Right ventricle myocardium superior (tissue), 1 donor: ENCODE measurements around the gene SLC30A3. TPM values are rescaled to one million over a fixed set of nuclear protein-coding genes. Genes with fewer than 3 reads are reported as not detected.
A peak's percentile ranks its signal among the peaks of the same experiment; 100 is the strongest.

Experiments
- ATAC-seq: fragments of 200-7000 bp; cut with Tn5 transposase; one replicate; pipeline ENCODE4 v1.9.1; 2020; ENCODE audit warnings: mild to moderate bottlenecking; ENCODE audit not compliant: poor library complexity
- DNase-seq: peaks from one replicate; pipeline ENCODE4 v3.0.0-alpha.2; 2020
- intact Hi-C: fragments of 100-400 bp; cut with DNase I; formaldehyde crosslinking; loops from one replicate; pipeline ENCODE4 v1.11.2; 2022
- total RNA-seq: library from RNA; stranded (reverse); fragmentation: NEBNext Ultra II Directional; extraction: Animal tissue kit (Norgen Biotek cat#: 25700); gene quantifications from one replicate; pipeline ENCODE4 v1.2.1, GENCODE V29; 2021
- donor health status: DM: no; HTN: yes; CAD: no; lungs with severe emphysema.

Gene SLC30A3
- total RNA-seq, 1 donor from 2014 or later, result 10.4 TPM

DNA sequence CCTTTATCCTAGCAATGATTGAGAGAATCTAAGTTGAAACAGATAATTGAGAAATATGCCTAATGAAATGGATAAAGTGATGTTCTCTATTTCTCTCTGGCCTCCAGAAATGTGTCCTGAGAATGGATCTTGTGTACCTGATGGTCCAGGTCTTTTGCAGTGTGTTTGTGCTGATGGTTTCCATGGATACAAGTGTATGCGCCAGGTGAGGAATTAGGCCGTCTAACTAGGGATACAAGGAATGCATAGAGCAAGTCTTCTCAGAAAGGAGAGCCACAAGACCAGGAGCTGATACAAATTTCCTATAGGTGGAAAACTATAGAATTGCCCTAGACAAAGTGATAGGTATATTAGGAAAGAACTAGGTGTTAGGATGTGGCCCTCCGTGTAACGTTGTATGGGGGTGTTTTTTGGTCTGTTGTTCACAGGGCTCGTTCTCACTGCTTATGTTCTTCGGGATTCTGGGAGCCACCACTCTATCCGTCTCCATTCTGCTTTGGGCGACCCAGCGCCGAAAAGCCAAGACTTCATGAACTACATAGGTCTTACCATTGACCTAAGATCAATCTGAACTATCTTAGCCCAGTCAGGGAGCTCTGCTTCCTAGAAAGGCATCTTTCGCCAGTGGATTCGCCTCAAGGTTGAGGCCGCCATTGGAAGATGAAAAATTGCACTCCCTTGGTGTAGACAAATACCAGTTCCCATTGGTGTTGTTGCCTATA, 46.3 kb downstream of the SLC30A3 start:
- ATAC-seq, result no peak

GRCh38 chr2:27214941-27215340, 47.9 kb downstream of the SLC30A3 start:
- intact Hi-C loops, result no loop called here
- ATAC-seq (no peak), DNase-seq (no peak)

More for the DNA sequence above, 46.3 kb downstream of the SLC30A3 start:
- no peak for DNase-seq
- intact Hi-C loops, result no loop called here

DNA sequence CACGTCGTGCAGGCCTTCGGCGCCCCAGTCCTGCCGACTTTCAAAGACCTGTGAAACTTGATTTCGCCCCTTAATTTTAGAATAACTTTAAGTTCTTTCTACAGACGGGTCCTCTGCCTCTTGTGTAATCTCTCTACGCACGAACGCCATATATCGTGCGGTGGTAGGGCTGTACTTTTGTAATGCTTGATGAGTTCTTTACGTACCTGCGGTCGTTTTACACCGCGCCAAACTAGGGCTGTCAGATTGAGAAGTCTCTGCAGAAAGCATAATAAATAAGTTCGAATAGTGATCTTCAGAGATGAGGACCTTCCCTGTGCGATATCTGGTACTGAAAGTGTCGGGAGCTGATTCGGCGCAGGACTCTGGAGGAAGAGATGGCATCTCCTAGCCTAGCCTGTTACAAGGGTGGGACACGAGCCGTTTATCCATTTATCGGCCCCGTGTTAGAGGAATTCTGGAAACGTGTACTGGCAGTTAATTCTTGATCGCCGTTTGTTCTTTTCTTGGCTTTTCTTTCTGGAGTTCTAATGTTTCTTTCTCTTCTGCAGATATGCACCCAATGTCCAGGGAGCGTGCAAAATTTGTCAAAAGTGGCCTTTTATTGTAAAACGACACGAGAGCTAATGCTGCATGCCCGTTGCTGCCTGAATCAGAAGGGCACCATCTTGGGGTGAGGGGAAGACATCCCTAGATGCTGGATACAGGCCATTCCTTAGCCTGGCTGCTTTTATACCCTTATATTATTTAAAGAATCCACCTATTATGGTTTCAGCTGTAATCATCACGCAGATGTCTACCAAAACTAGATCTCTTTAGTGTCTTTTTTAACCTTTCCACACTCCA, 50.0 kb downstream of the SLC30A3 start:
- DNase-seq (no peak), ATAC-seq (peak; percentile 15)
- intact Hi-C loops, result no loop called here

GRCh38 chr2:27211943-27212625, 50.8 kb downstream of the SLC30A3 start, which contains the start of the genes ATRAID and SLC5A6:
ATRAID (plus strand) TSS chr2:27212041; CDS start chr2:27212369, 328 bp downstream.
SLC5A6 (minus strand) TSS chr2:27212268; CDS start chr2:27207650, 4,618 bp downstream.
- ATAC-seq (peak; percentile 98), DNase-seq (peak; percentile 93)
- intact Hi-C loops, result no loop called here

DNA sequence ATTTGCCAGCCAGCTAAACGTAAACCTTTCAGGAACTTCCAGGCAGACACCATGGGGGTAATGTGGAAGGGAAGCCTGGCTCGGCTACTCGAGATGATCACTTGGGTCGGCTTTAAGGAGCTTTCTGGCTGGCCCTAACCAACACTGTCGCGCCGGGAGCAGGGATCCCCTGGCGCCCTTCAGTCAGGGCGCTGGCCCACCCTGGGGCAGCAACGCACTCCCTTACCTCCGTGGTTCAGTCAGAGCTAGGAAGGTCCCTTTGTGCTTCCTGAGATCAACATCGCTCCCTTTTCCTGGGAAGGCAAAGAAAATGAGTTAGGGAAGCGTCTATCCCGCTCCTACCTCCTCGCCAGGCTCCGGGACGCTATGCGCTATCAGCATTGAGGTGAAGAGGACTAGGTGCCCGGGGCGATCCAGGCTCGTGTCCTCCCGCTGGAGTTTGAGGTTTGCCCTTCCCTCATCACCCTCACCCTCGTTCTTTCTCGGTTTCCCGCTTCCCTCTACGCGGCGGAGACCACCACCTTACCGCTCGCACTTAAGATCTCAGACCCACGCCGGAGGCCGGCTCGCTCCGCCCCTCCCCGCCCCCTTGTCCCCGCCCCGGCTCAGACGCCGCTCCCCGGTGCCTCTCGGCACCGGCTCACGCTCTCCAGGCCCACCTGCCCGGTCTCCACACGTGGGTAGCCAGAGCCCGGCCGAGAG, 51.5 kb downstream of the SLC30A3 start:
- intact Hi-C loops, result no loop called here

DNA sequence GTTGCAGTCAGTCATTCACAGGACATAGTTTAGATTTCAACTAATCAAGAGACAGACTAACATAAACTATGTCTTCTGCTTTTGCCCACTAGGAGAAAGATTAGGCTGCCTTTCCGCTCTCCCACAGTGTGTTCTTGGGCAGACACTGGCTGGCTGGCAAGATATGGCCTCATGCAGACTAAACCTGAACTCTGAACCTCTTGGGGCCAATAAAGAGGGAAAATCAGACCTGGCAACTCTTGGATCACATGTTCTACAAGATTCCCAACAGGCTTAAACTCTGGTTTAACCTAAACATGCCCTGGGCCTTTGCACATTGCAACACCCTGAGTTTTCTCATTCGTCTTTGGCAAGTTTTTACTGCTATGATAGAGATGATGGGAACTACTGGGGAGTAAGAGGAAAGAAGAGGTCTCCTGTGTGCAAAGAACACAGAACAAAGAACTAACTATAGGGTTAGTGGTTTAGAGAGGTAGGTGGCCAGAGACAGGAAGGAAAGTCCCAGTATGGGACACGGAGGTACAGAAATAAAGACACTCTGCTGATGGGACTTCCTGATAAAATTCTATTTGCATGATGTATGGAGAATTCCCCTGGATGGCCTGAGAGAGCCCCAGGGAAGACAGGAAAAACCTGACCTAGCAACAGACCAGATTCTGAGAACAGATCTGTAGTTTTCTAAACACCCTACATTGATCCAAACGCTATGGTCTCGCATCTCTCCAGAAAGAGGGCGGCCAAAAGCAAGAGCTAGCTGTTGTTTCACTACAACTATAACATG, 53.0 kb downstream of the SLC30A3 start:
- ATAC-seq, result no peak
- intact Hi-C loops, result no loop called here
- DNase-seq, result no peak

More for the DNA sequence above, 51.5 kb downstream of the SLC30A3 start:
- no peak for DNase-seq
- ATAC-seq, result peak; percentile 4

DNA sequence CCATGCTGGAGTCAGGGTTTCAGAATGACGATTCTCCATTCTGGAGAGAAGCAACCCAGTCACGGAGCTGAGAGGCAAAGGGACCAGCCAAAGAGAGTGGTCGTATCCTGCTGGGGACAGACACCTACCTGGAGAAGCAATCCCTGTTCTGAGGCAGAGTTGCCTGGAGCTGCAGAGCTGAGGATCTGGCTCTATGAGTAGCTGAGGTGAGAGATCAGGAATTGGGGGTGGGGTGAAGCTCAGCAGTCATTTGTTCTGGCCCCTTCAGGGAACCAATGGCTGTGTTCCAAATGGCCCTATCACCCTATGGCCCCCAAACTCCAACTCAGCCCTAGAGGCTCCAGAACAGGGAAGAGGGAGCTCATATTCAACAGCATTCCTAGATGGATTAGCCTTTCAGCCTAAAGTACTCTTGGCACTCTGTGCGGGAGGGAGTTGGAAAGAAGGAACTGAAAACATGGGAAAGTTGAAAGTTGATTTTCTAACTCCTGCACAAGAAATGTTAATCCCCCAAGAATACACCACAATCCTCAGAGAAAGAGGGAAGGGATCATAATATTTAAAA, 54.3 kb downstream of the SLC30A3 start:
- DNase-seq (no peak), ATAC-seq (no peak)
- intact Hi-C loops, result no loop called here

DNA sequence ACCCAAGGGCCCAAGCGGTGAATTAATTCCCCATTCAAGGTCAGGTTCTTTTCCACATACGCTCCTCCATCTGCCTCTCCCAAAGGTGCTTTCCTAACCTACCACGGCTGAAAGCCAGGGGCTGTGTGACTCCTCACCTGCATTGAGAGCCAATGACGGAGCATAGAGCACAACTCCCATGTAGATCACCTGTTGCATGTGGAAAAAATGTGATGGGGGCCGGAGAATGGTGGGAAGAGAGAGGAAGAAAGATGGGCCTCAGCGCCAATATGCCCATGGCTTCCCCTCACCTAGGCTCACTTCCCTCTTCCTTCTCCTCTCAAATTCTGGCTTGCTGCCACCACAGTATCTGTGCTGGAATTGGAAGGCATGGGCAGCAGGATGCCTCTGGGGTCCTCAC, 56.5 kb downstream of the SLC30A3 start:
- intact Hi-C loops, result no loop called here
- ATAC-seq, result no peak
- DNase-seq, result no peak

GRCh38 chr2:27205206-27205605, 57.6 kb downstream of the SLC30A3 start:
- intact Hi-C loops, result no loop called here
- no peak for ATAC-seq

DNA sequence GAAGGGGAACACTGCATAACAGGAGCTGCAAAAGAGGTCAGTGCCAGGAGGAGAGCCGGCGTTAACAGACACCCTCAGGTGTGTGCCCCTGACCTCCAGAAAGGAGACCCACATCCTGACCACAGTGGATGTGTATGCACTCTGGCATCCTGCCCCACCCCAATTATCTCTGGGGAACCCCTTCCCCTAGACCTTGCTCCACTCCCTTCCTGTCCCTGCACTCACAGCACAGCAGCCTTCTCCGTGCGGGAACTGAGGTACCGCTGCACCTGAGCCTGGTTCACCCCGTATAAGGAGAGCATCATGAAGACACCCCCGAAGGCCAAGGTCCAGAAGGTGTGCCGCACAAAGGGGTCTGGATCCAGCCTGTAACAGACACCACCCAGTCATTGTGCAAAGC, 58.3 kb downstream of the SLC30A3 start:
- no peak for DNase-seq
- ATAC-seq, result no peak
- intact Hi-C loops, result no loop called here

More at GRCh38 chr2:27205206-27205605, 57.6 kb downstream of the SLC30A3 start:
- DNase-seq, result no peak

- no peak for DNase-seq
- no peak for ATAC-seq
- intact Hi-C loops, result no loop called here
These were observed 59.1 kb downstream of the SLC30A3 start for GRCh38 chr2:27203741-27204140.

Other genes with a start within 250 kb of the SLC30A3 start
- gene TMEM214, start 230.1 kb downstream of the SLC30A3 start, total RNA-seq, result 28.2 TPM
- 6.8 TPM for gene AGBL5, start 211.4 kb downstream of the SLC30A3 start, total RNA-seq
- 393 TPM for gene OST4, start 191.4 kb downstream of the SLC30A3 start, total RNA-seq
- 17.4 TPM for gene EMILIN1, start 184.4 kb downstream of the SLC30A3 start, total RNA-seq
- gene KHK, start 176.3 kb downstream of the SLC30A3 start, total RNA-seq, result 3.3 TPM
- gene CGREF1, start 143.9 kb downstream of the SLC30A3 start, total RNA-seq, result 1.4 TPM
- 4.0 TPM for gene ABHD1, start 139.2 kb downstream of the SLC30A3 start, total RNA-seq
- gene PREB, start 128.4 kb downstream of the SLC30A3 start, total RNA-seq, result 50.6 TPM
- not detected for gene PRR30, start 123.6 kb downstream of the SLC30A3 start, total RNA-seq
- gene TCF23, start 114.0 kb downstream of the SLC30A3 start, total RNA-seq, result not detected
- gene ATRAID, start 51.0 kb downstream of the SLC30A3 start, total RNA-seq, result 109 TPM
- 12.3 TPM for gene SLC5A6, start 50.8 kb downstream of the SLC30A3 start, total RNA-seq
- gene CAD, start 45.7 kb downstream of the SLC30A3 start, total RNA-seq, result 8.6 TPM
- 2.3 TPM for gene DNAJC5G, start 12.4 kb upstream of the SLC30A3 start, total RNA-seq
- gene TRIM54, start 19.4 kb upstream of the SLC30A3 start, total RNA-seq, result 301 TPM
- gene UCN, start 45.4 kb upstream of the SLC30A3 start, total RNA-seq, result 0.59 TPM
- gene MPV17, start 60.0 kb upstream of the SLC30A3 start, total RNA-seq, result 37.2 TPM
- 14.6 TPM for gene GTF3C2, start 93.7 kb upstream of the SLC30A3 start, total RNA-seq
- 37.4 TPM for gene EIF2B4, start 107.3 kb upstream of the SLC30A3 start, total RNA-seq
- 55.6 TPM for gene SNX17, start 107.6 kb upstream of the SLC30A3 start, total RNA-seq
- 6.0 TPM for gene ZNF513, start 117.7 kb upstream of the SLC30A3 start, total RNA-seq
- 34.3 TPM for gene PPM1G, start 146.5 kb upstream of the SLC30A3 start, total RNA-seq
- gene NRBP1, start 165.6 kb upstream of the SLC30A3 start, total RNA-seq, result 50.8 TPM
- 0.24 TPM for gene KRTCAP3, start 179.3 kb upstream of the SLC30A3 start, total RNA-seq
- gene IFT172, start 226.7 kb upstream of the SLC30A3 start, total RNA-seq, result 20.3 TPM
- gene FNDC4, start 232.2 kb upstream of the SLC30A3 start, total RNA-seq, result 2.0 TPM
- gene GCKR, start 233.8 kb upstream of the SLC30A3 start, total RNA-seq, result not detected